OCI-LY7 (cell line): Measurements from ENCODE around the gene UCHL1. TPM values are rescaled to one million over a fixed set of nuclear protein-coding genes. Genes with fewer than 3 reads are reported as not detected.
"Not testable (repeated sequence)": the region's sequence is repeated elsewhere in the genome, so short reads cannot be mapped to it uniquely, and the experiment has no call there.

Experiments used
- BruUV-seq: library from RNA; stranded (reverse); fragments of 400-500 nt; replicated peaks from 2 replicates; lab custom pipeline; 2021; lab: Mats Ljungman, UMichigan
- CTCF ChIA-PET: fragments of 300-600 bp; sonication (Branson Sonifier 250); formaldehyde crosslinking; loops from one replicate; lab custom pipeline; 2022; ENCODE audit warnings: antibody characterized with exemption; ENCODE audit not compliant: unreplicated experiment; lab: Charles Lee
- POLR2A ChIA-PET: fragments of 300-600 bp; sonication (Branson Sonifier 250); formaldehyde crosslinking; loops from one replicate; lab custom pipeline; 2022; ENCODE audit warnings: antibody characterized with exemption; lab: Charles Lee
- DNase-seq: peaks from one replicate; pipeline ENCODE4 v3.0.0-alpha.2; 2015; ENCODE audit warnings: low spot score
- H2AFZ ChIP-seq: fragments of 200-600 bp; sonication (generic), shearing (Covaris generic); 2 replicates; pipeline ENCODE4 v1.6.1; 2014; ENCODE audit warnings: mild to moderate bottlenecking, antibody characterized with exemption, low read length, moderate library complexity
- H3K27ac ChIP-seq: fragments of 200-600 bp; sonication (generic); 2 replicates; pipeline ENCODE4 v1.5.1; 2014; ENCODE audit warnings: mixed run types, low read depth, mild to moderate bottlenecking, moderate library complexity, low read length, inconsistent platforms; ENCODE audit not compliant: poor library complexity, severe bottlenecking
- H3K36me3 ChIP-seq: fragments of 200-600 bp; sonication (generic); 2 replicates; pipeline ENCODE4 v1.6.1; 2014; ENCODE audit warnings: mild to moderate bottlenecking, antibody characterized with exemption, low read length, moderate library complexity, mixed read lengths; ENCODE audit not compliant: insufficient read depth
- H3K4me1 ChIP-seq: fragments of 200-600 bp; sonication (generic); 2 replicates; pipeline ENCODE4 v1.5.1; 2014; ENCODE audit warnings: mild to moderate bottlenecking, low read length; ENCODE audit not compliant: insufficient read depth, poor library complexity, severe bottlenecking
- H3K4me2 ChIP-seq: fragments of 200-600 bp; sonication (generic); 2 replicates; pipeline ENCODE4 v1.6.1; 2014; ENCODE audit warnings: mild to moderate bottlenecking, low read length
- H3K4me3 ChIP-seq: fragments of 200-600 bp; sonication (generic); 2 replicates; pipeline ENCODE4 v1.5.1; 2014; ENCODE audit warnings: mild to moderate bottlenecking, low read depth, low read length; ENCODE audit not compliant: poor library complexity, severe bottlenecking
- H3K79me2 ChIP-seq: fragments of 200-600 bp; sonication (generic); 2 replicates; pipeline ENCODE4 v1.6.1; 2016; ENCODE audit warnings: low read depth, mild to moderate bottlenecking, low read length, moderate library complexity, mixed read lengths; ENCODE audit not compliant: insufficient read depth
- H3K9me2 ChIP-seq: fragments of 200-600 bp; sonication (generic); 2 replicates; pipeline ENCODE4 v1.6.1; 2016; ENCODE audit warnings: mild to moderate bottlenecking, low read length, mixed read lengths; ENCODE audit not compliant: insufficient read depth
- H3K9me3 ChIP-seq: fragments of 200-600 bp; sonication (generic); 2 replicates; pipeline ENCODE4 v1.6.1; 2014; ENCODE audit warnings: mild to moderate bottlenecking, mixed run types, low read length, mixed read lengths
- H4K20me1 ChIP-seq: fragments of 200-600 bp; sonication (generic); 2 replicates; pipeline ENCODE4 v1.6.1; 2014; ENCODE audit warnings: mild to moderate bottlenecking, antibody characterized with exemption, low read length, moderate library complexity, mixed read lengths; ENCODE audit not compliant: insufficient read depth
- EZH2phosphoT487 ChIP-seq: fragments of 200-600 bp; sonication (generic); IDR thresholded peaks from 2 replicates; pipeline ENCODE4 v1.6.1; 2018; ENCODE audit warnings: low read depth, borderline replicate concordance, mild to moderate bottlenecking, mixed run types, antibody characterized with exemption, low read length, moderate library complexity, mixed read lengths
- intact Hi-C: fragments of 100-400 bp; cut with micrococcal nuclease; formaldehyde crosslinking; loops from one replicate; pipeline ENCODE4 v1.10.0; 2022; ENCODE audit not compliant: unreplicated experiment
- total RNA-seq, 2 experiments: library from RNA; depleted of rRNA in 1 of 2; stranded (reverse); fragments of >200 nt in 1 of 2; shearing (Covaris generic) in 1 of 2; gene quantifications; 2 replicates each; pipeline ENCODE4 v1.2.3, GENCODE V29; 2014 to 2022
- TF ChIP-seq, protein P1 (sequence below): fragments of 200-600 bp; sonication (generic); conservative IDR thresholded peaks from 2 replicates; pipeline ENCODE4 v1.5.1; 2014; ENCODE audit warnings: mild to moderate bottlenecking, antibody characterized with exemption, low read length, moderate library complexity, mixed read lengths

UCHL1 gene
- total RNA-seq, 2 experiments from 2014 or later = 430 to 432 TPM

DNA sequence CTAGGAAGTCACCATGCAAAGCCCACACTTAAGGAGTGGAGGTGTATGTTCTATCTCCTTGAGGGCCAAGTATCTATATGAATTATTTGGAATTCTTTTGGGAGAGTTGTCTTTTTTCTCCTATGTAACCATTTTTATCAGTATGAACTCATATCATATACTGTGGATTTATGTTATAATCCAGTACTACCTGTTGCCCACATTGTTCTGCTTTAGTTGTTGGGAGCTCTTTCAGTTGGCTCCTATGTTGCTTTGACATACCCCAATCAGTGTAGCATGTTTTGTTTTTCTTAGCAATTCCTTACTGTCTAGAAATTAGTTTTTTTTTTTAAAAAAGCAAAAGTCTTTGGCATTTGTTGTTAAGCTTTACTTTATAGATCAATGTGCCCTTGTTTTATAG is 13.0 kb downstream of the UCHL1 start:
- Histone ChIP-seq H3K4me2 (no peak overlapping the region), H4K20me1 (no peaks in the 10 kb centered on the region), H3K4me1 (no peaks in the 10 kb centered on the region), H3K79me2 (no peaks in the 10 kb centered on the region), H3K36me3 (peaks cover 51% of the 10 kb centered on the region), H3K4me3 (no peak overlapping the region), H3K27ac (no peak overlapping the region), H3K9me3 (no peaks in the 10 kb centered on the region), H3K9me2 (no peaks in the 10 kb centered on the region), H2AFZ (no peak overlapping the region)
- TF ChIP-seq, protein P1, sequence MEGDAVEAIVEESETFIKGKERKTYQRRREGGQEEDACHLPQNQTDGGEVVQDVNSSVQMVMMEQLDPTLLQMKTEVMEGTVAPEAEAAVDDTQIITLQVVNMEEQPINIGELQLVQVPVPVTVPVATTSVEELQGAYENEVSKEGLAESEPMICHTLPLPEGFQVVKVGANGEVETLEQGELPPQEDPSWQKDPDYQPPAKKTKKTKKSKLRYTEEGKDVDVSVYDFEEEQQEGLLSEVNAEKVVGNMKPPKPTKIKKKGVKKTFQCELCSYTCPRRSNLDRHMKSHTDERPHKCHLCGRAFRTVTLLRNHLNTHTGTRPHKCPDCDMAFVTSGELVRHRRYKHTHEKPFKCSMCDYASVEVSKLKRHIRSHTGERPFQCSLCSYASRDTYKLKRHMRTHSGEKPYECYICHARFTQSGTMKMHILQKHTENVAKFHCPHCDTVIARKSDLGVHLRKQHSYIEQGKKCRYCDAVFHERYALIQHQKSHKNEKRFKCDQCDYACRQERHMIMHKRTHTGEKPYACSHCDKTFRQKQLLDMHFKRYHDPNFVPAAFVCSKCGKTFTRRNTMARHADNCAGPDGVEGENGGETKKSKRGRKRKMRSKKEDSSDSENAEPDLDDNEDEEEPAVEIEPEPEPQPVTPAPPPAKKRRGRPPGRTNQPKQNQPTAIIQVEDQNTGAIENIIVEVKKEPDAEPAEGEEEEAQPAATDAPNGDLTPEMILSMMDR = no peak
- no peak for TF ChIP-seq EZH2phosphoT487
- ChIA-PET POLR2A (interaction anchor here (0.9 kb wide), 1 partner anchor 10 kb away, joined by 3 read pairs; no protein-coding TSS in a partner anchor), CTCF (no interaction called here)
- intact Hi-C loops = no loop called here
- DNase-seq = no peak
- BruUV-seq = no TSS peak

DNA sequence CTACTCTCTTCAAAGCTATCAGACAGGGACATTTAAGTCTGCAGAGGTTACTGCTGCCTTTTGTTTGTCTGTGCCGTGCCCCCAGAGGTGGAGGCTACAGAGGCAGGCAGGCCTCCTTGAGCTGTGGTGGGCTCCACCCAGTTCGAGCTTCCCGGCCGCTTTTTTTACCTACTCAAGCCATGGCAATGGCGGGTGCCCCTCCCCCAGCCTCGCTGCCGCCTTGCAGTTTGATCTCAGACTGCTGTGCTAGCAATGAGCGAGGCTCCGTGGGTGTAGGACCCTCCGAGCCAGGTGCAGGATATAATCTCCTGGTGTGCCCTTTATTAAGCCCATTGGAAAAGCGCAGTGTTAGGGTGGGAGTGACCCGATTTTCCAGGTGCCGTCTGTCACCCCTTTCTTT is 19.2 kb downstream of the UCHL1 start:
- intact Hi-C loops, H3K9me3 ChIP-seq, H3K4me1 ChIP-seq, H4K20me1 ChIP-seq, H2AFZ ChIP-seq, BruUV-seq, H3K36me3 ChIP-seq, CTCF ChIA-PET, POLR2A ChIA-PET, DNase-seq, H3K79me2 ChIP-seq, H3K27ac ChIP-seq, H3K4me3 ChIP-seq, H3K9me2 ChIP-seq, H3K4me2 ChIP-seq: not testable (repeated sequence)

DNA sequence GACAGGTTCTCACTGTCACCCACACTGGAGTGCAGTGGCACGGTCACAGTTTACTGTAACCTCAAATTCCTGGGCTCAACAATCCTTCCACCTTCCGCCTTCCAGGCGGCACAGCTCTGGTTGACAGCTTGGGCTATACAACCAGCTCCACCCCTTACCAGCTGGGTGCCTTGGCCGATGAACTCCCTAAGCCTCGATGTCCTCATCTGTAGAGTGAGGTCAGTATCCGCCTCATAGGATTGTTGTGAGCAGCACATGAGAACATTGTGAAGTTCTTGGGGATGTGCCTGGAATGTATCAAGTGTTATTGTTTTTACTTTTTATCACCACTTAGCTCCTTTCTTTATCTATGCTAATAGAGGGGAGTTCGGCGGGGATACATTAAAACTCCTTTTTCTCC is 23.3 kb downstream of the UCHL1 start:
- ChIA-PET POLR2A (interaction anchor here (0.7 kb wide), 1 partner anchor 62 kb away, joined by 3 read pairs; no protein-coding TSS in a partner anchor), CTCF (no interaction called here)
- no peak overlapping the region for H3K4me3 ChIP-seq
- H3K27ac ChIP-seq = no peak overlapping the region
- no peak for DNase-seq
- H3K79me2 ChIP-seq = no peaks in the 10 kb centered on the region
- TF ChIP-seq, protein P1 = no peak
- no peak for TF ChIP-seq EZH2phosphoT487
- H3K9me2 ChIP-seq = no peaks in the 10 kb centered on the region
- no peaks in the 10 kb centered on the region for H3K9me3 ChIP-seq
- no peaks in the 10 kb centered on the region for H3K36me3 ChIP-seq
- no TSS peak for BruUV-seq
- H3K4me1 ChIP-seq = no peaks in the 10 kb centered on the region
- intact Hi-C loops = loop anchor here (2.0 kb wide), 1 partner anchor 603 kb away; no protein-coding TSS in a partner anchor
- H4K20me1 ChIP-seq = no peaks in the 10 kb centered on the region
- H2AFZ ChIP-seq = no peak overlapping the region
- no peak overlapping the region for H3K4me2 ChIP-seq
